Measurements from ENCODE around the gene ROR2.
A peak's percentile ranks its signal among the peaks of the same experiment; 100 is the strongest.

Gene ROR2

DNA sequence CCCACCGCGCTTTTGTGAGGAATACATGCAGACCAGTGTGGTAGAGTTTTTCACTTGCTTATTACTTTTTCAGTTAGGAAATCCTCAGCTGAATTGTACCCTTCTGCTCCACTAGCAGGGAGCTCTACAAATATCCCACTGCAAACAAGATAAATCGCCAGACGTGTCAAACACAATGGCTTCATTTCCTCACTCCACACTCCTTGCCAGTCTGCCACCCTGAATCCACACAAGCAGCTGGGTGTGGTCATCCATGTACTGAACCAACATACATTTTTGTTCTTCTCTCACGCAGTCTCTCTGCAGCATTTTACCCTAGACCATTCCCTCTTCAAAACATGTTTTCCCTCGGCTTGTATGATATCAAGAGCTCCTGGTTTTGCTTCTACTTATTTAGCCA, 3.7 kb upstream of the ROR2 start:
- no peaks in the 10 kb centered on the region for H3K36me3 Mint-ChIP-seq (ENCODE audit: low read depth)
- TF ChIP-seq, protein P1, sequence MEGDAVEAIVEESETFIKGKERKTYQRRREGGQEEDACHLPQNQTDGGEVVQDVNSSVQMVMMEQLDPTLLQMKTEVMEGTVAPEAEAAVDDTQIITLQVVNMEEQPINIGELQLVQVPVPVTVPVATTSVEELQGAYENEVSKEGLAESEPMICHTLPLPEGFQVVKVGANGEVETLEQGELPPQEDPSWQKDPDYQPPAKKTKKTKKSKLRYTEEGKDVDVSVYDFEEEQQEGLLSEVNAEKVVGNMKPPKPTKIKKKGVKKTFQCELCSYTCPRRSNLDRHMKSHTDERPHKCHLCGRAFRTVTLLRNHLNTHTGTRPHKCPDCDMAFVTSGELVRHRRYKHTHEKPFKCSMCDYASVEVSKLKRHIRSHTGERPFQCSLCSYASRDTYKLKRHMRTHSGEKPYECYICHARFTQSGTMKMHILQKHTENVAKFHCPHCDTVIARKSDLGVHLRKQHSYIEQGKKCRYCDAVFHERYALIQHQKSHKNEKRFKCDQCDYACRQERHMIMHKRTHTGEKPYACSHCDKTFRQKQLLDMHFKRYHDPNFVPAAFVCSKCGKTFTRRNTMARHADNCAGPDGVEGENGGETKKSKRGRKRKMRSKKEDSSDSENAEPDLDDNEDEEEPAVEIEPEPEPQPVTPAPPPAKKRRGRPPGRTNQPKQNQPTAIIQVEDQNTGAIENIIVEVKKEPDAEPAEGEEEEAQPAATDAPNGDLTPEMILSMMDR (IDR thresholded peaks at IDR 0.05; ENCODE audit: unreplicated experiment in 3 of 3): no peak
- H3K4me3 Mint-ChIP-seq: peak overlapping the region in 2 of 3 experiments; percentile 6 to 31
- peaks cover 2% of the 10 kb centered on the region for H3K9me3 Mint-ChIP-seq
- H3K4me1 Mint-ChIP-seq: peaks cover 26% of the 10 kb centered on the region
- no peak overlapping the region for H3K27ac Mint-ChIP-seq
- peaks cover 34% of the 10 kb centered on the region for H3K27me3 Mint-ChIP-seq (ENCODE audit: low read depth)

DNA sequence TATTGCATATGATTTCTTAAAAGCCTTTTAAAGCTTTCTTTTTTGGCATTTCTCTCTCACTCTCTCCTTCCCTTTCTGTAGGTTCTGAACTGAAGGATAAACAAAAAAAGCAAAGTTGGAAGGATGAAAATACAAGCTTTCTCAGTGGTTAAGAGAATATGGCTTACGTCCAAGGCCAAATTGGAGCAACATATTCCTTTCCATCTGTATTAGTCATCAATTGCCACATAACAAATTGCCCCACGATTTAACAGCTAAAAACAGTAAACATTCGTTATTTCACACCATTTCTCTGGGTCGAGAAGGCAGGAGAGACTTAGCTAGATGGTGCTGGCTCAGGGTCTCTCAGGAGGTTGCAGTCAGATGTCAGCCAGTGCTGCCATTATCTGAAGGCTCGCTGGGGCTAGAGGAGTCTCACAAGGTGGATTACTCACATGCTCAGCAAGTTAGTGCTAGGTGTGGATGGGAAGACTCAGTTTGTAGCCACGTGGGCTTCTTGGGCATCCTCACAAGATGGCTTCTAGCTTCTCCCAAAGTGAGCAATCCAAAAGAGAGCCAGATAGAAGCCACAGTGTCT, 2.0 kb upstream of the ROR2 start:
- peak overlapping the region; percentile 85 to 89 (median 88) for H3K4me3 Mint-ChIP-seq
- peaks cover 48% of the 10 kb centered on the region for H3K27me3 Mint-ChIP-seq (ENCODE audit: low read depth)
- TF ChIP-seq, protein P1 (IDR thresholded peaks at IDR 0.05; ENCODE audit: unreplicated experiment in 3 of 3): no peak
- H3K27ac Mint-ChIP-seq: peak overlapping the region in 2 of 3 experiments; percentile 65 to 92
- no peaks in the 10 kb centered on the region for H3K36me3 Mint-ChIP-seq (ENCODE audit: low read depth)
- peaks cover 2% of the 10 kb centered on the region for H3K9me3 Mint-ChIP-seq
- H3K4me1 Mint-ChIP-seq: peaks cover 33% of the 10 kb centered on the region

DNA sequence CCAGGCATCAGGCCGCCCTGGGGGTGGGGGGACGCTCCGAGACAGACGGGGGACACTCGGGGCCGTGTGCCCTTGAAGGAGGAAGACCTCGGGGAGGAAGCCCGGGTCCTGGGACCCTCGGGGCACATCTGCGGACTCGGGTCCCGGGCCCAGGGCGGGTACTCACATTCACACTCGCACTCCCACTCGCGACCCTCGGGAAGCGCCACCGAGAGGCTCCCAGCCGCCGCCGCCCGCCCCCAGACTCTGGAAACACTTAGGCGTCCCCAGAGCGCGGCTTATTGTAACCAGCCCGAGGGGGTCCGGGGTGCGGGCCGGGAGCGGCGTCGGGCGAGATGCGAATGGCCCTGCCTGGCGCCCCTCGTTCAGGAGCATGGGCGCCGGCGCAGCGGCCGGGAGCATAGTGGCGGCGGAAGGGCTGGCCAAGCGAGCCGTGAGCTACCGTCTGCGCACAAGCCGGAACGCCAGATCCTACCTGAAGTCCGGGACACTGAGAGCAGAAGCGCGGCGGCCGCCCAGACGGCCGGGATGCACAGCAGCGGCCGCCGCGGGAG, 559 bp downstream of the ROR2 start:
- Mint-ChIP-seq H3K9me3 (peaks cover 2% of the 10 kb centered on the region), H3K36me3 (ENCODE audit: low read depth) (no peaks in the 10 kb centered on the region), H3K27me3 (ENCODE audit: low read depth) (peaks cover 56% of the 10 kb centered on the region), H3K4me3 (peak overlapping the region; percentile 89 to 96 (median 95)), H3K4me1 (peaks cover 52% of the 10 kb centered on the region), H3K27ac (peak overlapping the region in 1 of 3 experiments; percentile 31)
- TF ChIP-seq, protein P1 (IDR thresholded peaks at IDR 0.05; ENCODE audit: unreplicated experiment in 3 of 3): no peak

DNA sequence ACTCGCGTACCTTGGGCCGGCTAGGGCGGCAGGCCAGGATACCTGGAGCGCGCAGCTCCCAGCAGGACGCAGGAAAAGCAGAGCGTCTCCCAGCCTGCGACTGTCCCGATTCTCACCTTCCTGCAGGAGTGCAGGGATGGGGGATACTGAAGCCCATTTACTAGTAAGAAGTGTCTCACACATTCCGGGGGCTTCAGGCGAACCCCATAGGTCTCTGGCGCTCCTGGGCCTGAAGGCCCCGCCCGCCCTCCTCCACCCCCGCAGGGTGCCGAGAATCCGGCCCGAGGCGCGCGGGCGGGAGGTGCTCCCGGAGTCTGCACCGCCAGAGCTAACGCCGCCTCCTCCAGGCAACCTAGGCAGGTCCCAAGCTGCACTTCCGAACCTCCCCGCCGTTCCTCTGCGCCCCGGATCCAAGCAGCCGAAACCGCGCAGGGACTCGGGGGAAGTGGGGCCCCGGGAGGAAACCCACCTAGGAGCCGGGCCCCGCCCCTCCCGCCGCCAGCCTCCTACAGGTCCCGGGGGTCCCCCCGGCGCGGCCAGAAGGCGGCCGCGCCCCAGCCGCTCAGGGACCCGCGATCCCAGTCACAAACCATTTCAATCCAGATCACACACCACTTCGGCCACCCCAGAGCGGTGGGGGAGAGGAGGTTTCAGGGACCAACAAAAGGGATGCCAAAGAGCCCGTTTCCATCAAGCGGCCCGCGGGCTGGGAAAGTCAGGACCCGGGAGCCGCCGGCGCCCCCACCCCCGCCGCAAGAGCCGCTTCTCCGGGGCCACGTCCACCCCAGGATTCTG, 1.2 kb downstream of the ROR2 start:
- Mint-ChIP-seq H3K9me3 (peaks cover 2% of the 10 kb centered on the region), H3K4me1 (peaks cover 57% of the 10 kb centered on the region), H3K36me3 (ENCODE audit: low read depth) (no peaks in the 10 kb centered on the region), H3K27me3 (ENCODE audit: low read depth) (peaks cover 51% of the 10 kb centered on the region), H3K27ac (peak overlapping the region; percentile 83 to 95 (median 94)), H3K4me3 (peak overlapping the region; percentile 89 to 96 (median 95))
- TF ChIP-seq, protein P1 (IDR thresholded peaks at IDR 0.05; ENCODE audit: unreplicated experiment in 3 of 3): peak; percentile 15 to 47 (median 39)

DNA sequence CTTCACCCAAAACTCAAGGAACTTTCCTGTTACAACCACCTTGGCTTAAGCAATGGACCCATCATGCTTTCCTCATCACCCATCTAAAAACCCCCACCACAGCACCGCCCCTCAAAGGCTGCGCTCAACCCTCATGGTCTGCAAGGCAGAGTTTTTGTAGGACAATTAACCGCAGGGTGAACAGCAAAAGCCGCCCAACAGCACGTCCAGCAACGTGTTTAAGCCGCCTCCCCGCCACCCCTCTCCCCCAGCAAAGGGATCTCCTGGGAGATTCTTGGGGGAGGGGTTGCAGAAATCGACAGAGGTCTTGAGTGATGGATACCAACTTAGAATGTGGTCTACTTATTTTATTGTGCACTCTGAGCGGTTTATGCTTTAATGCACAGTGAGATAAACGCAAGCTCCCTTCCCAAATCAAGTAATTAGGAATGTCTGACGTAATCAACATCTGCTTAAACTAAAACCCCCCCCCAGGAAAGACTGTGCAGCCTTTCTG, 1.9 kb downstream of the ROR2 start:
- Mint-ChIP-seq H3K4me1 (peaks cover 57% of the 10 kb centered on the region), H3K27me3 (ENCODE audit: low read depth) (peaks cover 46% of the 10 kb centered on the region), H3K36me3 (ENCODE audit: low read depth) (no peaks in the 10 kb centered on the region), H3K27ac (peak overlapping the region; percentile 83 to 95 (median 94)), H3K9me3 (peaks cover 7% of the 10 kb centered on the region), H3K4me3 (peak overlapping the region; percentile 89 to 96 (median 95))
- TF ChIP-seq, protein P1 (IDR thresholded peaks at IDR 0.05; ENCODE audit: unreplicated experiment in 3 of 3): no peak
